HL-60 (cell line): Measurements from ENCODE around the gene SHLD1.
"Not testable (repeated sequence)": the region's sequence is repeated elsewhere in the genome, so short reads cannot be mapped to it uniquely, and the experiment has no call there.

ENCODE experiments used
- DNase-seq, 2 experiments: peaks; one replicate each; pipeline ENCODE4 v3.0.0-alpha.2; 2010 to 2020; ENCODE audit warnings: low read depth in 1 of 2, low spot score in 1 of 2
- H3K27ac ChIP-seq: fragments of 250-450 bp; sonication (Bioruptor Pico); replicated peaks from 2 replicates; pipeline ENCODE4 v1.5.1; 2020; ENCODE audit warnings: mild to moderate bottlenecking, moderate library complexity
- H3K27me3 ChIP-seq: fragments of 250-450 bp; sonication (Bioruptor Pico); 2 replicates; pipeline ENCODE4 v1.5.1; 2021; ENCODE audit warnings: mild to moderate bottlenecking, moderate library complexity; ENCODE audit not compliant: insufficient read depth, poor library complexity, severe bottlenecking
- H3K4me3 ChIP-seq: replicated peaks from 2 replicates; pipeline ENCODE4 v1.5.1; 2011; ENCODE audit warnings: mild to moderate bottlenecking, control low read depth, low read length; ENCODE audit not compliant: insufficient read depth
- GABPA ChIP-seq: IDR thresholded peaks from 2 replicates; pipeline ENCODE4 v1.6.1; 2012; ENCODE audit warnings: low read depth
- POLR2AphosphoS5 ChIP-seq: IDR thresholded peaks from 2 replicates; pipeline ENCODE4 v1.6.1; 2012; ENCODE audit warnings: low read depth
- REST ChIP-seq: IDR thresholded peaks from 2 replicates; pipeline ENCODE4 v1.6.1; 2012; ENCODE audit warnings: low read depth; ENCODE audit not compliant: insufficient replicate concordance
- SPI1 ChIP-seq: IDR thresholded peaks from 2 replicates; pipeline ENCODE4 v1.6.1; 2012; ENCODE audit warnings: low read depth, mild to moderate bottlenecking, borderline replicate concordance
- TF ChIP-seq, protein P1 (sequence below): IDR thresholded peaks from one replicate; pipeline ENCODE4 v1.5.1; 2011; ENCODE audit warnings: low read length, control low read depth, inconsistent platforms; ENCODE audit not compliant: insufficient read depth

Gene SHLD1

GRCh38 chr20:5737966-5738365 is 12.2 kb upstream of the SHLD1 start:
- Histone ChIP-seq H3K4me3 (no peak overlapping the region), H3K27me3 (no peaks in the 10 kb centered on the region), H3K27ac (no peak overlapping the region)
- TF ChIP-seq GABPA = no peak
- no peak for TF ChIP-seq SPI1
- TF ChIP-seq, protein P1, sequence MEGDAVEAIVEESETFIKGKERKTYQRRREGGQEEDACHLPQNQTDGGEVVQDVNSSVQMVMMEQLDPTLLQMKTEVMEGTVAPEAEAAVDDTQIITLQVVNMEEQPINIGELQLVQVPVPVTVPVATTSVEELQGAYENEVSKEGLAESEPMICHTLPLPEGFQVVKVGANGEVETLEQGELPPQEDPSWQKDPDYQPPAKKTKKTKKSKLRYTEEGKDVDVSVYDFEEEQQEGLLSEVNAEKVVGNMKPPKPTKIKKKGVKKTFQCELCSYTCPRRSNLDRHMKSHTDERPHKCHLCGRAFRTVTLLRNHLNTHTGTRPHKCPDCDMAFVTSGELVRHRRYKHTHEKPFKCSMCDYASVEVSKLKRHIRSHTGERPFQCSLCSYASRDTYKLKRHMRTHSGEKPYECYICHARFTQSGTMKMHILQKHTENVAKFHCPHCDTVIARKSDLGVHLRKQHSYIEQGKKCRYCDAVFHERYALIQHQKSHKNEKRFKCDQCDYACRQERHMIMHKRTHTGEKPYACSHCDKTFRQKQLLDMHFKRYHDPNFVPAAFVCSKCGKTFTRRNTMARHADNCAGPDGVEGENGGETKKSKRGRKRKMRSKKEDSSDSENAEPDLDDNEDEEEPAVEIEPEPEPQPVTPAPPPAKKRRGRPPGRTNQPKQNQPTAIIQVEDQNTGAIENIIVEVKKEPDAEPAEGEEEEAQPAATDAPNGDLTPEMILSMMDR = no peak
- no peak for TF ChIP-seq REST
- TF ChIP-seq POLR2AphosphoS5 = no peak
- no peak for DNase-seq

DNA sequence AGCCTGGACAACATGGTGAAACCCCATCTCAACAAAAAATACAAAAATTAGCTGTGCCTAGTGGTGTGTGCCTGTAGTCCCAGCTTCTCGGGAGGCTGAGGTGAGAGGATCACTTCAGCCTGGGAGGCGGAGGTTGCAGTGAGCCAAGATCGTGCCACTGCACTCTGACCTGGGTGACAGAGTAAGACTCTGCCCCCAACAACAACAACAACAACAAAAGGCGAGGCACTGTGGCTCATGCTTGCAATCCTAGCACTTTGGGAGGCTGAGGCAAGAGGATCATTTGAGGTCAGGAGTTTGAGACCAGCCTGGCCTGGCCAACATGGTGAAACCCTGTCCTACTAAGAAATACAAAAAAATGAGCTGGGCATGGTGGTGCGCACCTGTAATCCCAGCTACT is 9.6 kb upstream of the SHLD1 start:
- not testable (repeated sequence) for DNase-seq, H3K27ac ChIP-seq, H3K4me3 ChIP-seq, H3K27me3 ChIP-seq

GRCh38 chr20:5741089-5741488 is 9.1 kb upstream of the SHLD1 start:
- Histone ChIP-seq H3K4me3 (no peak overlapping the region), H3K27ac (no peak overlapping the region), H3K27me3 (no peaks in the 10 kb centered on the region)
- no peak for DNase-seq
- TF ChIP-seq POLR2AphosphoS5 (no peak), REST (no peak), GABPA (no peak), SPI1 (no peak)
- TF ChIP-seq, protein P1 = no peak

- H3K27me3 ChIP-seq = no peaks in the 10 kb centered on the region
- TF ChIP-seq SPI1 (no peak), GABPA (no peak), REST (no peak), POLR2AphosphoS5 (no peak)
- TF ChIP-seq, protein P1 = no peak
- no peak for DNase-seq
- H3K27ac ChIP-seq = no peak overlapping the region
- no peak overlapping the region for H3K4me3 ChIP-seq
Measured at GRCh38 chr20:5742041-5742440, 8.2 kb upstream of the SHLD1 start.
